Stimulated activated CD4-positive, alpha-beta T cell treated with anti-CD3 and anti-CD28 coated beads, Interleukin-4, amount 100 ng/mL, for 1 hour (primary cell): ENCODE data around the gene CDC16.

Experiments used
- DNase-seq: peaks from one replicate; pipeline ENCODE4 v3.0.0-alpha.2; 2020

The CDC16 gene

DNA sequence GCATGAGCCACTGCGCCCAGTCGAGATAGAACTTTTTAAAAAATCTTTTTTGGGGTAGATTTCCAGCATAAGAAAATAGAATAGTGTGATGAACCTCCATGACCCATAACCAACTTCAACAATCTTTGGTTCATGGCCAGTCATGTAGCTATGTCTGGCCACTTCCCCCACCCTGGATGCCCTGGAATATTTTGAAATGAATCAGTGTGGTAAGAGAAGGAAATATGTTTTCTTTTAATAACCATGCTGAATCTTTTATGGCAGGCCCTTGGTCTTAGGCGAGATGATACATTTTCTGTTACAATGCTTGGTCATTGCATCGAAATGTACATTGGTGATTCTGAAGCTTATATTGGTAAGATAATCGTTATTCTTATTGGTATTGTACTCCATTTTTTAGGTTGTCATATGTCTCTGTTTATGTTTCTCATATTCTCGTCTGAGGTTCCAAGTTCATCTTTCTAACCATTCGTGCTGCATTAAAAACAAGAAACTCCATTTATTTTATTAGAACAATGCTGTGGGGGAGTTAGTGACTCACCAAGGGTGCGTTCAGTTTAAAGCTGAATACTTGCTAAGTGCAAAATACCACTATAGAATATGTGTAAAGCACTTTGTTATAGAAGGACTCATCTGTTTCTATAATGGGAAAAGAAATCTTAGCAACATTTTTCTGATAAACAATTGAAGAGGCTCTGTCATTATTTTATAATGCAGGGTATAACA lies 30.4 kb downstream of the CDC16 start:
- DNase-seq, result no peak

DNA sequence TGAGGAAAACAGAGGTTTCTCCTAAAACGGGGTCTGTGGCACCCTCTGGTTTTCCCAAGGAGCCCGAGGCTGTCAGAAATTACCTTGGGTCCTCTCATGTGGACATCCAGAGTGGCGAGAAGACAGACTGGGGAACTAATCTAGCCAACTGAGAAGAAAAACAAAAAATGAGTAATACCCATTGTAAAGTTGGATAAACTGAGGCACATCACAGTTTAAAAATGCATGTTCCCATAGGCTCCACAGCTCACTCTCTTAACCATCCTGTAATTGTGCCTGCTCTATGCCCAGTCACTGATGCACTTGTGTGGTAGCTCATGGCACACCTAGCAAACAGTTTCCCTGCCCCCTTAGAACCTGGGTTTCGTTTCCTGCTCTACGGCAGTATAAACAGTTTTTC lies 31.5 kb downstream of the CDC16 start:
- DNase-seq, result no peak

DNA sequence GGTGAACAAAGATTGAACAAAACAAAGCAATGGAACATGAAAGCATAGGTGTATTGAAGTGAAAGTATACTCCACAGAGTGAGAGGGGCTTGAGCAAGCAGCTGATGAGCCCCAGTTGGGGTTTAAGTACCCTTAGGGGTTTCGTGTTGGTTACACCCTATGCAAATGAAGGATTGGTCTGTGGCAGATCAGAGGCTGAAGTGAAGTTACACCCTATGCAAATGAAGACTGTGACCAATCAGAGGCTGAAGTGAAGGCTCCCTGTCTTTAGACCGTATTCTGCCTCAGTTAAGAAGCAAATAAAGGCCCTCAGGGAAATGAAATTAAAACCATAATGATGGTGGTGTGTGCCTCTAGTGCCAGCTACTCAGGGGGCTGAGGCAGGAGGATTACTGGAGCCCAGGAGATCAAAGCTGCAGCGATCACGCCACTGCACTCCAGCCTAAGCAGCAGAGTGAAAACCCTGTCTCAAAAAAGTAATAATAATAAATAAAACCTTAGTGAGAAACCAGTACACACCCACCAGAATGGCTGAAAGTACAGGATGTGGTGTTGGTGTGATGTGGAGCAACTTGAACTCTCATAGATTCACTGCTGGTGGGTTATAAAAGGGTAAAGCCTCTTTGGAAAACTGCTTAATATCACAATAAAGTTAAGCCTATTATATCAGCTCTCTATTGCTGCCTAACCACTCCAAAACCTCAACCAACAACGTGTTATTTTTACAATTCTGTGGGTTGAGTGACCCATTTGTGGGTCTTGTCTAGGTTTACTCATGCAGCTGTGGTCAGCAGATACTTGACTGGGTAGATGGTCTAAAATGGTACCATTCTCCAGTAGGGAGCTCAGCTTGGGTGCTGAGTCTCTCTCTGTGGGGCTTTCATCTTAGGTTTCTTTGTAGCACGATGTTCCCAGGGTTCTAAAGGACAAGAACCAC lies 33.9 kb downstream of the CDC16 start:
- no peak for DNase-seq

DNA sequence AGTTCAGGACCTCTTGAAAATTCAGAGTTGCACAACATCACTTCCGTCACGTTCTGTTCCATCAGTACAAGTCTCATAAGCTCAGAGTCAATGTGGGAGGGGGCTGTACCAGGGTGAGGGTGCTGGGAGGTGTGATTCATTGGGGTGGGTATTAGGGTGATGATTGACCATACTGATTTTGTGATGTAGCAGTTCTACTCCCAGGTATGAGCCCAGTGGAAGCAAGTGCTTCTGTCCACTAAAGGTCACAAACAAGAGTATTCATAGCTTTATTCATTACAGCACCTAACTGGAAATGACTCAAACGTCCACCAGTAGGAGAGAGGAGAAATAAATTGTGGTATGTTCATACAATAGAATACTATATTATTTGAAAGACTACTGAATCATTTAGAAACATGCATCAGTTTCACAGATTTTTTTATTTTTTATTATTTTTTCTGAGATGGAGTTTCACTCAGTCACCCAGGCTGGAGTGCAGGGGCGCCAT lies 34.6 kb downstream of the CDC16 start:
- no peak for DNase-seq

DNA sequence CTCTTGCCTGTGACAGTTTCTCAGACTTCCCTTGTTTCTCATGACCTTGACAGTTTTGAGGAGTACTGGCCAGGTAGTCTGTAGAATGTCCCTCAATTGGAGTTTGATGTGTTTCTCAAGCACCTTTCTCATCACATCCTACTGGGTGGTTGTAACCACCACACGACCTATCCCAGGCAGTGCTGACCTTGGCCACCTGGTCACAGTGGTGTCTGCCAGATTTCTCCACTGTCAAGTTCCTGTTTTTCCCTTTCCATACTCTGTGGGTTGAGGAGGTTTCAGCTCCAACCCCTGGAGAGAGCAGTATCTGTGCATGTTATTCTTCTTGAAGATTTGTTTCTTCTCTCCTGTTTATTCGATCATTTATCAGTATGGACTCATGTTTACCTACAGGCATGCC lies 38.3 kb downstream of the CDC16 start:
- no peak for DNase-seq

DNA sequence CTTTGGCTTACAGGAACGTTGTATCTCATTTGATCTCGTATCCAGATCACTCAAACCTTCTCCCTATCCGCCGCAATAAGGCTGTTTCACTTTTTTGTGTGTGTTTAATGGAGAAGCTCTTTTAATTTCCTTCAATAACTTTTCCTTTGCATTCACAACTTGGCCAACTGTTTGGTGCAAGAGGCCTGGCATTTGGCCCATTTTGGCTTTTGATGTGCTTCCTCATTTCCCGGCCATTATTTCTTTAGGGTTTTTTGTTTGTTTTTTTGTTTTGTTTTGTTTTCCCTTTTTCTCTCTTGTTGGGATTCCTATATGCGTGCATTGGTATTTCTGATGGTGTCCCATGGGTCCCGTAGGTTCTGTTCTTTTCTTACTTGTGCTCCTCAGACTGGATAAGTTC lies 40.6 kb downstream of the CDC16 start:
- DNase-seq, result no peak

DNA sequence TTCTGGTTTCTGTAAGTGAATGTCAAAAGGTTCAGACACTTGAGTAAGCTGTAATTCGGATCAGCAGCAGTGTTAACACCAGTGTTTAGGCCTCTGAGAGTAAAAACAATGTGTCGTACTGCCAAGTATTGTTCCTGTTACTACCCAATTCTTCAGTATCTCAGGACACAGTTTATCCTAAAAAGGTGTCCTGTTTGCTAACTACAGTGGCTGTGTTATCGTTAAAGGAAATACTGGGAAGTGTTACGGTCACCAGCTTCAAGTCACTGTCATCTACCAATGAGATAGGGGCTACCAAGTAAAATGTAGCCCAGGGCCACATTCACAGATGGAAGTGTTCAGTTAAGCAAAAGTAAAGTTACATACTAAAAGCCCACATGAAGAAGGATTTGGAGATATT lies 44.4 kb downstream of the CDC16 start:
- no peak for DNase-seq

DNA sequence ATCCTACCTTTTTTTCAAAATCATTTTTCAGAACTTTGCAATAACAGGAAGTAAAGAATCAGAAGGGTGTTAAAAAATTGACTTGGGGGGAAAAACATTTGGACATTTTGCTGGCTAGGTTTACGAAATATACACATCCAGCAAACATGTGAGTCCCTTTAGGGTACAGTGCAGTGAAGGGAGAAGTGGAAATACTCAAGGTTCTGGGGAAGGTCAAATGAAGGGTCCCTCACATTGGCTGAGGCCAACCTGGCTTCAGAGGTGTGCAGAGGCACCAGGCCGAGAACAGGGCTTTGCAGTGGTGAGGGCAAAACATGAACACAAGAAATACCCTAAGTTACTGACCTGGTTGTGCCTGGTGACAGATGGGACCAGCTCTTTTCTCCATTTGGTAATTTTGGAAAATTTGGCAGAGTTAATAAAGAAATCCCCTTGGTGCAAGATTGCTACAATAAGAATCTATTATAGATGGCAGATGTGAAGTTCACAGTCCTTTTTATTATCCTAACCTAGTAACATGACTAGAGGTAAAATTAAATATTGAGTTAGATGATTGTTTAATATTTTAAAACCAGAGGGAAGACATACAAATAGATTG lies 45.2 kb downstream of the CDC16 start:
- no peak for DNase-seq

DNA sequence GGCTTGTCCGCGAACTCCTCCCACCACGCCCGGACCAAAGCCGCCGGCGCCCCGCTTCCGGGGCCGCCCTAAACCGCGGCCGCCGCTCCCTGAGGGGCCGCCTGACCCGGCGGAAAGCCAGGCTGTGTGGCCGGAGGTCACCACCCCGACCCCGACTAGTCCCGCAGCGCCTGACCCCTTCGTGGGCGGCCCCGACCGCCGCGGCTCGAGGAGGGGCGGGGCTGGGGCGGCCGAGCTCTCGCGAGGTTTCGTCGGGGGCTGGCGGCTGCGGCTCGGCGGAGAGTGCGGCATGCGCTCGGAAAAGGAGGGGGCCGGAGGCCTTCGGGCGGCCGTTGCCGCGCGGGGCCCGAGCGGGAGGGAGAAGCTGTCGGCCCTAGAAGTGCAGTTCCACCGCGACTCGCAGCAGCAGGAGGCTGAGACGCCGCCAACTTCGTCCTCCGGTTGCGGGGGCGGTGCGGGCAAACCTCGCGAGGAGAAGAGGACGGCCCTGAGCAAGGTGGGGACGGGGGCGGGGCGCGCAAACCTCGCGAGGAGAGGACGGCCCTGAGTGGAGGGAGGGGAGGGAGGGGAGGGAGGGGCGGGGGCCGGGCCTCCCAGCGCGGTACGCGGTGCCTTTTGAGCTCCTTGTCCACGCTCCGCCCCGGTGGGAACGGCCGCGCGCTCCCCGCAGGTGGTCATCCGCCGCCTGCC lies 46.8 kb downstream of the CDC16 start, which contains the start of gene UPF3A:
TSS of gene UPF3A (plus strand) at position 251 of the 690 bp plus-strand sequence. CDS start at position 290, 39 bp downstream.
- peak; percentile 87 for DNase-seq

DNA sequence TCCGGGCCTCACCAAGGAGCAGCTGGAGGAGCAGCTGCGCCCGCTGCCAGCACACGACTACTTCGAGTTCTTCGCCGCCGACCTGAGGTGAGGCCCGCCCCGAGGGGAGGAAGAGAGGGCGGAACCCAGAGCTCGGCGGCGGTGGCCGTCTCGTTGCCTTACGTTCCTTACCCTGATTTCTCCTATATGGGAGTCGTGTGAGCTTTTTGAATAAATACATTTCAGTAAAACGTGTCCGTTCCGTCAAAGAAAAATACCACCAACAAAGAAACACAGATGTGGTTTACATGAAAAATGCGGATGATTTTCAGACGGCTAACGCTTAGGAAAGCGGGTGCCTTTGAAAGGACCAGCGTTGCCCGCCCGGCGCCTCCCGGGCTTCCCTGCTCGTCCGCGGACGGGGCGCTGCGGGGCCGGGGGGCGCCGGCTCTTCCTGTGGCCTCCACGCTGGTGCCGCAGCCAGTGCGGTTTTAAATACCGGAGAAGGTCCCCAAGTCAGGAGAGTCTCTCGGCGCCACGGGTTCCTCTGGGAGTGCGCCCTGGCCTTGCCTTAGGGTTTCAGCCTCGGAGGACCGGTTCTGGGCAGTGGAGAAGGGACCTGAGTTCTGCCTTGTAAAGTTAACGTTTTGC lies 47.5 kb downstream of the CDC16 start:
- peak; percentile 69 for DNase-seq

DNA sequence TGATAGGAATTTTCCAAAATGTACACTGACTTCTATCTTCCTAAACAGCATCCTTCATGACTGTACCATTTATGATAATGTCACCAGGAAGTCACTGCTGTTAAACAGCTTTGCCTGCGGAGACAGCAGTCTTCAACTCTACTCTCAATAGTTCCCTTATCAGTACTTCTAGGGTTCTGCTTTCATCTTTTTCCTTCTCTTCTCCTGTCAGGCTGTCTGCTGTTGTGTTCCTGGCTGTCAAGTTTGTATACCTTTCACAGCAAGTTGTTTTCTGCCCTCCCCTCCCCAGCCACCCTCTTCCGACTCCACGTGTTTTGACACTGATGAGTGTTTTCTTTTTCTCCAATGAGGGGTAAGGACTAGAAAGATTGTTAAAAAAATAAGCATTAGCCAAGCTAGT lies 48.9 kb downstream of the CDC16 start:
- DNase-seq, result no peak

DNA sequence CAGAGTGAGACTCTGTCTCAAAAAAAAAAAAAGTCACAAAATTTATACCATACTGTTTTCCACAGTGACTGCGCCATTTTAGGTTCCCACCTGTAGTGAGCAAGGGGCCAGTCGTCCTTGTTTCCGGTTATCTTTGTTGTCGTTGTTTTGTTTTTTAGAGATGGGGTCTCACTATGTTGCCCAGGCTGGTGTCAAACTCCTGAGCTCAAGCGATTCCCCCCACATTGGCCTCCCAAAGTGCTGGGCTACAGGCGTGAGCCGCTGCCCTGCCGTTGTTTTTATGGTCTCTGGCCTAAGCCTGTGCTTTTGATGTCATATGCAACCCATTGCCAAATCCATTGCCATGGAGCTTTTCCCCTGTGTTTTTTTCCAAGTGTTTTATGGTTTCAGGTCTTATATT lies 50.0 kb downstream of the CDC16 start:
- no peak for DNase-seq

DNA sequence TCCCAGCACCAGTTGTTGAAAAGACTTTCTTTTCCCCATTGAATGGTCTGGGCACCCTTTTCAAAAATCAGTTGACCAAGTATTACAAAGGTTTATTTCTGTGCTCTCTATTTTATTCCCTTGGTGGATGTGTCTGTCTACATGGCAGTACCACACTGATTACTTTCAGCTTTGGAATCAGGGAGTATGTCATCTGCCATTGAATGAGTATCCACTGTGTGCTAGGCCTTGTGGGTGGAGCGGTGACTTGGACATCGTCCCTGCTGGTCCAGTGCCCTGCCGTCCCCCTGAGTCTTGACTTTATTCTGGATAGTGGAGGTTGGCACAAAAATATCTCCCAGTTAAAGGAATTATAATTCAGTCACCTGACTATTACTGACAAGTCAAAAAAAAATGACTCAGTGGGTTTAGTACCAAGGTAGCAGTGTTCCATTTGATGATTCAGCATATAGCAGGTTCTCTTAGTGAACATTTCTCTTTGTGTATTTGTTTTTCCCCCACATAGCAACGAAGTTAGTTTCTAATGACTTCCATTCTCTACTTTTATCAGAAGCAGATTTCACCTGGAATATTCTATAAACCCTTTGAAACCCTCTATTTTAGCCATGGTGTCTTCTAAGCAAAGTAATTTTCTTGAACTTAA lies 50.6 kb downstream of the CDC16 start:
- DNase-seq, result no peak

DNA sequence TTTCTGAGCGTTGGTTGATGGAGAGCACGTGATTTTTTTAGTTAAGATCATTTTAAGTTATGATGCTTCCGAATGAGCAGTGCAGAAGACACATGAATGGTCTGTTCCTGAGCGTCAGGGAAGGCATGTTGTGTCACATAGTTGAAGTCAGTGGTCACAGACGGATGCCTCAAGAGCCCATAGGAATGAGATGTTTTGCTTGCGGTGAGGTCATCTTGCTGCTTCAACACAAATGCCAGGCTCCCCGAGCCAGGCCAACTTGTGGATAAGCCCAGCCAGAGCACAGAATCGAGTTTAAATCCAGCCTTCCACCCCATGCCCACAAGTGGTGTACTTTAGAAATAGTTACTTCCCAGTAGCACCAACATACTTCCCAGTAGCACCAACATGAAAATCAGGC lies 52.1 kb downstream of the CDC16 start:
- DNase-seq, result no peak

DNA sequence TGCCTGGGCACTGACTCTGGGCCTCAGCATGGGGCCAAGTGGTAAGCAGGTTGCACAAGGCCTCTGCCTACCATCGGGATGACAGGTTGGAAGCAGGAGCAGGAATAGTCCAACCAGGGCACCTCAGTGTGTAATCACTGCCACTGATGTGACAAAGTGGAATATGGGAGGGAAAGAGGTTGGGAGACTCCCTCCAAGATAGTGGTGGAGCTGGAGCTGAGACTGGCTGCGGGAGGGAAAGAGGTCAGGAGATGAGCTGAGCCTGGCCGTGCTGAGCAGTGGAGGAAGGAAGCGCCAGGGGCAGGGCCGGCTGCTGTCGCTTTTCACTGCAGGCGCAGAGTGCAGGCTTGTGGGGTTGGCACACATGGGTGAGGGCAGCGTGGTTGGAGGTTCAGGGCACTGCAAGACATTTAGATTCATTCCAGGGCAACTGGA lies 53.5 kb downstream of the CDC16 start:
- DNase-seq, result no peak

DNA sequence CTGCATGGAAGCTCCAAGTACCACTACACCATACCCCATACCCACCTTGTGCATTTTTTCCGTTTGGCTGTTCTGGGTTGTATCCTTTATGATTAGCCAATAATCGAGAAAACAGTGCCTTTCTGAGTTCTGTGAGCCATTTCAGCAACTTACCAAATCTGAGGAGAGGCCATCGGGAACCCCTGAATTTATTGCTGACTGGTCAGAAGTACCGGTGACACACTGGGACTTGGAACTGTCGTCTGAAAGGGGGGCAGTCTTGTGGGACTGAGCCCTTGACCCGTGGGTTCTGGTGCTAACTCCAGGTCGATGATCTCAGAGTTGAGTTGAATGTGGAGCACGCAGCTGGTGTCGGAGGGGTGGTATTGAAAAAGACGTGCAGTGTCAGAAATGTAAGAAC lies 61.8 kb downstream of the CDC16 start:
- DNase-seq, result no peak

DNA sequence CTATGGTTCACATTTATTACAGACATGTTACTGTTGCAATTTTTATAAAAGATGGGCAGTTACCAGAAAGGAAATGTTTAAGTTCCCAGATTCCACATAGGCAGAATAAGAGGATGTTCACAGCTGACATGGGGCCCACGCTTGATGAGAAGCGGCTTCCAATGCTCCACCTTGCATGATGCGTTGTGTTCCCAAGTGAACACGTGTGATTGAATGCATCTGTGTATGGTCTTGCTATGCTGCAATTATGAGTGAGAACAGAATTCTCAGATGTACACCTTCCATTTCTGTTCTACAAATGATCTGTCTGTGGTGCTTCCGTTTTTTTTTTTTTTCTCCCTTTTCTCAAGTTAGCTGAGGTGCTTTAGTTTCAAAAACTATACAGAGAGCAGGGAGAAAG lies 62.2 kb downstream of the CDC16 start:
- DNase-seq, result no peak

DNA sequence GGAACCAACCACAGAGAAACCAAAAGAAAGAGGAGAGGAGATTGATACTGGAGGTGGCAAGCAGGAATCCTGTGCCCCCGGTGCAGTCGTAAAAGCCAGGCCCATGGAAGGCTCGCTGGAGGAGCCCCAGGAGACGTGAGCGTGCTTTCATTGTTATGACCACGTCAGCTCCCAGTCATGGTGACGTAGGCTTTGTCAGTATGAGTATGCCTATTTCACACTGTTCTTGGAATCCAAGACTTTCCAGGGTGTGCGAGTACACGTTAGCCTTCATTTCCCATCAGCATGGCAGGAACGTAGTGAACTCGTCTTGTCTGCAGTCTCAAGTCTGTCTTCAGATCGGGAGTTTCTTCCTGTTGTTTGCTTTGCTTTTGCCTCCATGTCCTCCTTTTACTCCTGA lies 64.2 kb downstream of the CDC16 start:
- DNase-seq, result no peak

DNA sequence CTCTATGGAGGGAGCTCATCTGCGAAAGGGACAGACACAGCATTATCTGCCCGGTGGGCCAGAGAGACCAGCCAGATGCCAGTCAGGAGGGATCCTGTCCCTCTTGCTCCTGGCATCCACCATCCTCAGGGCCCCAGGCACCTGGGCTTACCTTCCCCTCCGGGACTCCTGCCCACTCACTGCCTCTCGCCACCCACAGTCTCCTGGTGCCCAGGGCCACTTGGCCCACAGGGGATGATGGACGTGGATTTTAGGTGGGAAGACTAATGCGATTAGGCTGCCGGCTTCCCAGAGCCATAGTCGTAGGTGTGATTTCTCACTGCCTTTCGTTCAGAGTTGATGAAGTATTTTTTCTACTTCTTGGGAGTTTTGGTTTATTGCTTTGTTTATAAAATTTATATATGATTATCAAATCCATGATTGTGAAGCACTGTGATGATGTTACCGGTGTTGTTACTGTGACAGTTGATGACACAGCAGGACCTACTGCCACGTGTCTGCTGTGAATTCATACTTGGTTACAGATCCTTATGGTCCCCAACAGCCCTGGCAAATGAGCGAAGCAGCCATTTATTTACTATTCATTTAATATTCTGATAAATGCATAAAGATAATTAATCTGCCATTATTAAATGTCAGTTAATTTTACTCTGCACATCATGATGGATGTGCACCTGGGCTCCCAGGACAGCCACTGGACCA lies 65.1 kb downstream of the CDC16 start:
- no peak for DNase-seq

DNA sequence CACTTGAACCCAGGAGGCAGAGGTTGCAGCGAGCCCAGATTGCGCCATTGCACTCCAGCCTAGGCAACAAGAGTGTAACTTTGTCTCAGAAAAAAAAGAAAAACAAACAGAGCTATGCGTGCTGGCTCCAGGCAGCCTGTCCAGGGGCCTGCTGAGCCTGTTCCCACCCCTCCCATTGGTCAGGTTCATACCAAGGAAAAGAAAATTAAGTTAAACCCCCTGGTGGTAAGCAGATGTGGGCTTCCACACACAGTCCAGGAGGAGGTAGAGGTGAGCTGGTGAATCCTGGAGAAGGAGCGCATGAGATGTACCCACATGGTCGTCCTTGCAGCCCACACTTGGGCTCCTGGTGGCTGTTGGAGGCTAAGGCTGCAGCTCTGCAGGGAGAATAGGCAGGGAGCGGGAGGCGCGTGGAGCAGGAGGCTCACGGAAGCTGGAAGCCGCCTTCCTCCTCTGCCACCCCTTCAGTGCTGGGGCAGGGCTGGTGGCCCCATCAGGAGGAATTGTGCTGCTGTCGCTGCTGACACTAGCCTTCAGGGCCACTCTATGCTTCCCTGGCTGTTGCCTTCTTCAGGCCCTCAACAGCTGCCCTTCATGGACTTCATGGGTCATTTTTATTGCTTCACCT lies 69.1 kb downstream of the CDC16 start:
- no peak for DNase-seq
